NCI-H510A treated with DMSO at 0.1 percent for 48 hours (cell line): ENCODE measurements around the gene CACFD1.

Experiments
- DNase-seq: peaks from one replicate; lab custom pipeline; 2025; lab: John Stamatoyannopoulos, UW

Gene CACFD1

GRCh38 chr9:133483611-133484010, 23.8 kb downstream of the CACFD1 start:
- DNase-seq: no peak

GRCh38 chr9:133484671-133485437, 25.1 kb downstream of the CACFD1 start:
- DNase-seq: no peak

- no peak for DNase-seq
Measured at GRCh38 chr9:133485531-133486260, 25.9 kb downstream of the CACFD1 start.

GRCh38 chr9:133487331-133487725, 27.6 kb downstream of the CACFD1 start:
- DNase-seq: no peak

- DNase-seq: no peak
Measured at GRCh38 chr9:133488686-133489252, 29.0 kb downstream of the CACFD1 start.

GRCh38 chr9:133489253-133490190, 29.7 kb downstream of the CACFD1 start:
- no peak for DNase-seq

- DNase-seq: no peak
Measured at GRCh38 chr9:133490201-133490681, 30.5 kb downstream of the CACFD1 start.

GRCh38 chr9:133490865-133491655, 31.3 kb downstream of the CACFD1 start:
- no peak for DNase-seq

- DNase-seq: no peak
Measured at GRCh38 chr9:133491656-133491925, 31.8 kb downstream of the CACFD1 start.

- peak; percentile 31 for DNase-seq
Measured at GRCh38 chr9:133492061-133493021, 32.6 kb downstream of the CACFD1 start.

- DNase-seq: no peak
Measured at GRCh38 chr9:133493428-133493827, 33.6 kb downstream of the CACFD1 start.

GRCh38 chr9:133493845-133494540, 34.2 kb downstream of the CACFD1 start:
- no peak for DNase-seq

GRCh38 chr9:133494636-133495326, 35.0 kb downstream of the CACFD1 start:
- DNase-seq: no peak

GRCh38 chr9:133495327-133496293, 35.8 kb downstream of the CACFD1 start:
- DNase-seq: no peak

GRCh38 chr9:133496861-133497842, 37.4 kb downstream of the CACFD1 start:
- no peak for DNase-seq

- DNase-seq: no peak
Measured at GRCh38 chr9:133499132-133499891, 39.5 kb downstream of the CACFD1 start.
